PC-9 (cell line): ENCODE data around the gene CFL1. TPM values are rescaled to one million over a fixed set of nuclear protein-coding genes. Genes with fewer than 3 reads are reported as not detected.

ENCODE experiments used
- BruUV-seq: library from RNA; stranded (reverse); fragments of 400-500 nt; replicated peaks from 2 replicates; lab custom pipeline; 2021; lab: Mats Ljungman, UMichigan
- CTCF ChIA-PET: fragments of 300-600 bp; sonication (Branson Sonifier 250); formaldehyde crosslinking; loops from one replicate; lab custom pipeline; 2022; ENCODE audit warnings: antibody characterized with exemption; lab: Charles Lee
- POLR2A ChIA-PET: fragments of 300-600 bp; sonication (Branson Sonifier 250); formaldehyde crosslinking; loops from one replicate; lab custom pipeline; 2022; ENCODE audit warnings: antibody characterized with exemption; ENCODE audit not compliant: unreplicated experiment; lab: Charles Lee
- DNase-seq, 2 experiments: peaks; one replicate each; pipeline versions ENCODE4 v3.0.0 to v3.0.0-alpha.2; 2015 to 2022; ENCODE audit warnings: mixed read lengths in 1 of 2
- H2AFZ ChIP-seq: fragments of 200-600 bp; sonication (generic); 2 replicates; pipeline ENCODE4 v1.8.1; 2017; ENCODE audit warnings: antibody characterized with exemption
- H3F3A ChIP-seq: fragments of 200-600 bp; sonication (generic); 2 replicates; pipeline ENCODE4 v1.8.1; 2017; ENCODE audit warnings: antibody characterized with exemption, mild to moderate bottlenecking, low read depth; ENCODE audit not compliant: insufficient read depth
- H3K27ac ChIP-seq: fragments of 200-600 bp; sonication (generic); 2 replicates; pipeline ENCODE4 v1.6.1; 2016; ENCODE audit warnings: mixed run types
- H3K27me3 ChIP-seq: fragments of 200-600 bp; sonication (generic); 2 replicates; pipeline ENCODE4 v1.6.1; 2016; ENCODE audit warnings: low read depth, mixed run types; ENCODE audit not compliant: insufficient read depth
- H3K36me3 ChIP-seq: fragments of 200-600 bp; sonication (generic); 2 replicates; pipeline ENCODE4 v1.6.1; 2016; ENCODE audit warnings: low read depth, mixed run types
- H3K4me1 ChIP-seq: fragments of 200-600 bp; sonication (generic); replicated peaks from 2 replicates; pipeline ENCODE4 v1.6.1; 2016; ENCODE audit warnings: mixed run types; ENCODE audit not compliant: insufficient read depth
- H3K4me2 ChIP-seq: fragments of 200-600 bp; sonication (generic); 2 replicates; pipeline ENCODE4 v1.6.1; 2017; ENCODE audit warnings: mixed run types
- H3K4me3 ChIP-seq: fragments of 200-600 bp; sonication (generic); 2 replicates; pipeline ENCODE4 v1.6.1; 2016; ENCODE audit warnings: mixed run types
- H3K79me2 ChIP-seq: fragments of 200-600 bp; sonication (generic); 2 replicates; pipeline ENCODE4 v1.6.1; 2017; ENCODE audit warnings: low read depth, mixed run types
- H3K9me2 ChIP-seq: fragments of 200-600 bp; sonication (generic); 2 replicates; pipeline ENCODE4 v1.8.1; 2017; ENCODE audit warnings: mild to moderate bottlenecking; ENCODE audit not compliant: insufficient read depth
- H3K9me3 ChIP-seq: fragments of 200-600 bp; sonication (generic); 2 replicates; pipeline ENCODE4 v1.8.1; 2016; ENCODE audit warnings: low read depth; ENCODE audit not compliant: insufficient read depth
- H4K20me1 ChIP-seq: fragments of 200-600 bp; sonication (generic); 2 replicates; pipeline ENCODE4 v1.8.1; 2017; ENCODE audit not compliant: insufficient read depth
- CTCF ChIP-seq: fragments of 200-600 bp; sonication (generic); conservative IDR thresholded peaks from 2 replicates; pipeline ENCODE4 v1.6.1; 2017; ENCODE audit warnings: mixed run types, antibody characterized with exemption, mild to moderate bottlenecking, moderate library complexity
- EZH2 ChIP-seq: fragments of 200-600 bp; sonication (generic); IDR thresholded peaks from 2 replicates; pipeline ENCODE4 v1.8.0; 2017; ENCODE audit warnings: antibody characterized with exemption, low read depth
- intact Hi-C: fragments of 100-400 bp; cut with micrococcal nuclease; formaldehyde crosslinking; loops from one replicate; pipeline ENCODE4 v1.10.0; 2022; ENCODE audit not compliant: unreplicated experiment
- total RNA-seq: library from RNA; stranded (reverse); gene quantifications from 2 replicates; pipeline ENCODE4 v1.2.3, GENCODE V29; 2021

CFL1 gene
- total RNA-seq, 1 experiment from 2014 or later, result 1,798 TPM

- no peaks in the 10 kb centered on the region for H3K36me3 ChIP-seq
- no peaks in the 10 kb centered on the region for H3K9me2 ChIP-seq
- TF ChIP-seq EZH2 (no peak), CTCF (no peak)
- H3F3A ChIP-seq, result peaks cover 25% of the 10 kb centered on the region
- H3K79me2 ChIP-seq, result no peaks in the 10 kb centered on the region
- no TSS peak for BruUV-seq
- ChIA-PET CTCF (interaction anchor here (0.6 to 0.8 kb wide), 3 partner anchors 25 to 171 kb away, joined by 3 to 15 read pairs (median 3); no protein-coding TSS in a partner anchor), POLR2A (interaction anchor here (0.6 to 0.8 kb wide), 3 partner anchors 64 to 209 kb away, joined by 4 to 6 read pairs (median 4); no protein-coding TSS in a partner anchor)
- H2AFZ ChIP-seq, result peak overlapping the region; percentile 87
- H3K27ac ChIP-seq, result no peak overlapping the region
- peaks cover 4% of the 10 kb centered on the region; the same call in 1 of the 2 replicates for H3K4me1 ChIP-seq
- no peaks in the 10 kb centered on the region for H3K9me3 ChIP-seq
- no peaks in the 10 kb centered on the region for H3K27me3 ChIP-seq
- intact Hi-C loops, result no loop called here
- peak overlapping the region; percentile 61 for H3K4me3 ChIP-seq
- H3K4me2 ChIP-seq, result peak overlapping the region; percentile 78
- peak; percentile 74 to 98 for DNase-seq
- no peaks in the 10 kb centered on the region for H4K20me1 ChIP-seq
Observed at GRCh38 chr11:65873318-65874156, 15.6 kb upstream of the CFL1 start.

- Histone ChIP-seq H3K4me3 (peak within 1 kb of the TSS; percentile 61), H3K9me3 (no peaks in the 10 kb centered on the region), H4K20me1 (no peaks in the 10 kb centered on the region), H3K27ac (no peak within 1 kb of the TSS), H3K4me2 (peak within 1 kb of the TSS; percentile 78), H3K36me3 (no peaks in the 10 kb centered on the region), H3K4me1 (peaks cover 4% of the 10 kb centered on the region; the same call in 1 of the 2 replicates), H2AFZ (peak within 1 kb of the TSS; percentile 87), H3K27me3 (no peaks in the 10 kb centered on the region), H3K79me2 (no peaks in the 10 kb centered on the region), H3K9me2 (no peaks in the 10 kb centered on the region), H3F3A (peaks cover 31% of the 10 kb centered on the region)
- no TSS peak for BruUV-seq
- POLR2A ChIA-PET, result interaction anchor here (0.7 kb wide), 2 partner anchors 130 to 302 kb away, joined by 4 to 5 read pairs; partner anchors contain the start of genes BANF1 and ZNRD2
- TF ChIP-seq EZH2, result no peak
- no peak for TF ChIP-seq CTCF
- peak in 1 of 2 experiments; percentile 44 for DNase-seq
- intact Hi-C loops, result no loop called here
- CTCF ChIA-PET, result interaction anchor here (0.5 to 0.7 kb wide), 2 partner anchors 12 to 191 kb away, joined by 3 to 7 read pairs; no protein-coding TSS in a partner anchor
Observed at GRCh38 chr11:65872586-65873317, 14.8 kb upstream of the CFL1 start, which contains the start of gene EFEMP2. EFEMP2 (minus strand) TSS chr11:65872800; CDS start chr11:65872354, 446 bp downstream.
